GM19025 (cell line): ENCODE results near the gene DCST2.

ENCODE experiments used
- ATAC-seq: cut with Tn5 transposase; IDR thresholded peaks from one replicate; pipeline ENCODE4 v1.9.1; 2021; ENCODE audit warnings: mild to moderate bottlenecking, low read depth, moderate library complexity; ENCODE audit not compliant: unreplicated experiment

Gene DCST2

DNA sequence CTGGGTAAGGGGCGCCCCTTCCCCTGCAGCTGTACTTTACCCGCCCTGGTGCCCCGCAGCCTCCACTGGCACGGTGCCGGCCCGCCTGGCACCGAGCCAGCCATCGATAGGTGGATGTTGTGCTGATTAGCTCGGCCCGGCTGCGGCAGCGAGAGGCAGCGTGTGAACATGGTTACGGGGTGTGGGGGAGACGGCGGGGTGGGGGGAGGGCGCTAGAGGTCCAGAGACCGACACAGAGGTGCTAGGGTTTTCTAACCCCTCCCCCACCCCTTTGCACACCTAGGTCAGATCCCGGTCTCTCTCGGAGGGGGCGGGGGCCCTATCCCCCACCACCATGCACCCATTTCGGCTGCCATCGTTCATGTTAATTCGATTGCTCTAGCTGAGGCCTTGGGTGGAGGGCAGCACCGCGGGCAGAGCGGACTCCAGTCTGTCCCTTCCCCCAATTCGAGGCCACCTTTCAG lies 36.6 kb upstream of the DCST2 start:
- ATAC-seq, result no peak

DNA sequence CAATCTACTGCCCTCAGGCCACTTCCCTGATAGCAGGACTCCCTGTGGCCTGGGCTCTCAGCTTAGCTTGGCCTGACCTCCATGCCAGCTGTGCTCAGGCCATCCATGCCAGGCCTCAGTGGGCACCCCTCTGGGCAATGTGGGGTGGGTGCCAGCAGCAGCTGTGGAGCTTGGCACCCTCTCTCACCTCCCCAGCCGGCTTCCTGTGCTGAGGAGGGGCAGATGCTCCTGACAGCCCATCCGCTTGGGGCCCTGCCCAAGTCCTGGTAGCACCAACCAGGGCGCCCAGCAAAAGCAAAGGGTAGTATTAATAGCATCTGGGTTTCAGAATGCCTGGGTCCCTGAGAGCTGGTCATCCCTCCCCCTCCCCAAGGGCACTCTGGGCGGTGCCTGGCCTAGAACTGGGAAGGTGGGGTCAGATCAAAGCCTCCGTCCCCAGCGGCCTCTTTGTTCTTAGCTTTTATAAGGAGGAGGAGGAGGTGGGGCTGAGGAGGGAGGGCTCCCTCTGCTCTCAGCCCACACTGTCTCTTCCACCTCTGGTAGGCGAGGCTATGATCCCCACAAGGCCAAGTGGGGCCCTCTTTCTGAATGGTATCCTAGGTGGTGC lies 36.1 kb upstream of the DCST2 start:
- ATAC-seq, result no peak

GRCh38 chr1:155068599-155068998 lies 35.0 kb upstream of the DCST2 start:
- ATAC-seq, result no peak

DNA sequence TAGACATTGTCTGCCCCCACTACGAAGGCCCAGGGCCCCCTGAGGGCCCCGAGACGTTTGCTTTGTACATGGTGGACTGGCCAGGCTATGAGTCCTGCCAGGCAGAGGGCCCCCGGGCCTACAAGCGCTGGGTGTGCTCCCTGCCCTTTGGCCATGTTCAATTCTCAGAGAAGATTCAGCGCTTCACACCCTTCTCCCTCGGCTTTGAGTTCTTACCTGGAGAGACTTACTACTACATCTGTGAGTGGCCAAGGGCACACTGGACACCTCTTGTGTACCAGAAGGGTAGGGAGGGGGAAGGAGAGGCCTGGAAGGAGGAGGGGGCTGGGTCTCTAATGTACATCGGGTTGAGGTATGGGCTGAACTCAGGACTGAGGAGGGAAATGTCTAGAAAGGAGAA lies 33.2 kb upstream of the DCST2 start:
- ATAC-seq, result no peak

DNA sequence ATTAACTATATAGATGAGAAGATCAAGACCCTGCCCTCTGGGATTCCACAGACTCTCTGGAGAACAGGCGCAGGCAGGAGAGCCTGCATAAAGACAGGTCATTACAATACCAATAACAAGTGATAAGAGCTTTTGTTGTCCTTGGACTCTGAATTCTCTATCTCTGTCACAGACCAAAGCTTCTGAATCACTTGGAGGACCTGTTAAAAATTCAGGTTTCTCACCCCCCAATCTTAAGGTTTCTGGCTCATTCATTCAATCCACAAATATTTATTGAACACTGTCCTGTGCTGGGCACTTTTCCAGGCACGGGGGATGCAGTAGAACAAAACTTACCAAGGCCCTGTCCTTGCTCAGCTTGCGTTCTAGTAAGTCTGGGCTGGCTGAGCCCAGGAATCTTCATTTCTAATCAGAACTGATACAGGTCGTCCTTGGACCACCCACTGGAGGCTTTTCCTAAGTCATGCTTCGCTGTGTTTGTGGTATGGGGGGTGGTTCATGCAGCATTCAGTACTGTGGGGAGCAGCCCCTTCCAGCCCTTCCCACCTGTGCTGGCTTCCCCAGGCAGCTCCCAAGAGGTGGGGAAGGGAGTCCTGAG lies 31.4 kb upstream of the DCST2 start:
- ATAC-seq, result no peak

GRCh38 chr1:155064111-155064831 lies 30.7 kb upstream of the DCST2 start:
- no peak for ATAC-seq

- peak; percentile 68 for ATAC-seq
These were observed 30.0 kb upstream of the DCST2 start, which contains the start of gene EFNA4 for GRCh38 chr1:155063550-155064110. TSS of gene EFNA4 (plus strand) at chr1:155063740. CDS start at chr1:155063824, 84 bp downstream.

DNA sequence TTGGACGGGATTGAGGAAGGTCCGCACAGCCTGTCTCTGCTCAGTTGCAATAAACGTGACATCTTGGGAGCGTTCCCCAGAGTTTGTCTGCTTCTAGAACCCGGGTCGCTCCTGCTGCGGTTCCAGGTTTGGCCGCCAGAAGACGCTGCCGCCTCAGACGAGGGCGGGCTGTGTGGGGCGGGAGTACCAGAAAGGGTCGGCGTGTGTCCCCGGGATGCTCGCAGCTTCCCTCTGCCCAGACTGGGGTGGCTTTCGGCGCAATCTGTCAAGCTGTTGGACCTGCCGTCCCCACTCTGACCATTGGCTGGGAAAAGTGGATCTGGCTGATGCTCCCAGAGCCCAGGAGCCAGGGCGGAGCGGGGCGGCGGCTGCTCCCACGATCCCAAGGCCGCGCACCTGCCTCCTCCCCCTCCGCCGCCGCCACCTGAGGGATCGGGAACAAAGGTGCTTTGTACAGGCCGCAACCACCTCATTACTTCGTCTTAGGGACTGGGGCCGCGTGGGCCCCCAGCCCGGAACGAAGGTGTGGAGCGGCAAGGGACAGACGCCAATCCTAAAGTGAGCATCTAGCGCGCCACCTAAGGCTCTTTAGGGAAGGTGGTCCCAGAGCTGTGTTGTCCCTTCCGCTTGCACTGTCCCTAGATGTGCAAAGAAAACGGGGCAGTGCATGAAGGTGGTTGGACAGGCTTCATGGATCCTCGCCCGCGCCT lies 29.3 kb upstream of the DCST2 start:
- peak; percentile 5 for ATAC-seq

GRCh38 chr1:155062151-155062686 lies 28.6 kb upstream of the DCST2 start:
- ATAC-seq, result no peak

DNA sequence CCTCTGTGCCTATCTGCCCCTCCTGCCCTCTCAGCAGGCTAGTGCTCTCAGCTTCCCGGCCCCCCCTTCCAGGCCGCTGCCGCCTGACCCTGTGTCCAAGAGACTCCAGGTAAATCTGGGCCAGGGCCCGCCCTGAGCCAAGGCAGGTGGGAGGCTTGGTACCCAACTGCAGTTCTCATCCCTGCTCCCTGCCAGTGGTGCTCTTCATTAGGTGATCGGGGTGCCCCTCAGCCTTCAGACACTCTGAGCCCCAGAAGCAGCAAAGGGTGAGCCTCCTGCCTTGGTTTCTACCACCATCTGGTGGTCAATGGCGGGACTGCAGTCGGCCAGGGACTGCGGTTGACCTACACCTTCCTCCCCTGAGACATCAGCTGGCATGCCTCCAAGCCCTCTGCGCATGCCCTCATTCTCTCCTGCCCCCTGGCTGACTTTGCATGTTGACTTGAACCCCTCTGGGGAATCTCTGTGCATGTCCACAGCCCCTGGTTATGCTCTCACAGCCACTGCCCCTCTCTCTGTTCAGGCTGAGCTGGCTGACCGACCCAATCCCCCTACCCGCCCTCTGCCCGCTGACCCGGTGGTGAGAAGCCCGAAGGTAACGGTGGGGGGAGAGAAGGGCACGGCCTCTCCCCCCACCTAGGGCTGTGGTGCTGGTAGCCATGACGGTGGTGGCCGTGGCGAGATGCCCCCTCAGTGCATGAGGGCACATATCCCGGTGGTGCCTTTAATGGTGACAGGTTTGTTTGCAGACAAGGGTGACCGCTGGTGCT lies 28.0 kb upstream of the DCST2 start:
- no peak for ATAC-seq

- no peak for ATAC-seq
These were observed 27.2 kb upstream of the DCST2 start for GRCh38 chr1:155060736-155061135.

DNA sequence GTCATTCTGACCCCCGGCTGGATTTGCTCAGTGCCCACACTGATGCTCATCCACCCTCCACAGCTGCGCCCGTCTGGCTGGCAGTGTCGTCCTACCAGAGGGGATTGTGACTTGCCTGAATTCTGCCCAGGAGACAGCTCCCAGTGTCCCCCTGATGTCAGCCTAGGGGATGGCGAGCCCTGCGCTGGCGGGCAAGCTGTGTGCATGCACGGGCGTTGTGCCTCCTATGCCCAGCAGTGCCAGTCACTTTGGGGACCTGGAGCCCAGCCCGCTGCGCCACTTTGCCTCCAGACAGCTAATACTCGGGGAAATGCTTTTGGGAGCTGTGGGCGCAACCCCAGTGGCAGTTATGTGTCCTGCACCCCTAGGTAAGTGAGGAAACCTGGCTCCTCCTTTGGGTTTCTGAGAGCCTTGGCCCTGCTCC lies 24.2 kb upstream of the DCST2 start:
- no peak for ATAC-seq

GRCh38 chr1:155057104-155057503 lies 23.5 kb upstream of the DCST2 start:
- no peak for ATAC-seq

DNA sequence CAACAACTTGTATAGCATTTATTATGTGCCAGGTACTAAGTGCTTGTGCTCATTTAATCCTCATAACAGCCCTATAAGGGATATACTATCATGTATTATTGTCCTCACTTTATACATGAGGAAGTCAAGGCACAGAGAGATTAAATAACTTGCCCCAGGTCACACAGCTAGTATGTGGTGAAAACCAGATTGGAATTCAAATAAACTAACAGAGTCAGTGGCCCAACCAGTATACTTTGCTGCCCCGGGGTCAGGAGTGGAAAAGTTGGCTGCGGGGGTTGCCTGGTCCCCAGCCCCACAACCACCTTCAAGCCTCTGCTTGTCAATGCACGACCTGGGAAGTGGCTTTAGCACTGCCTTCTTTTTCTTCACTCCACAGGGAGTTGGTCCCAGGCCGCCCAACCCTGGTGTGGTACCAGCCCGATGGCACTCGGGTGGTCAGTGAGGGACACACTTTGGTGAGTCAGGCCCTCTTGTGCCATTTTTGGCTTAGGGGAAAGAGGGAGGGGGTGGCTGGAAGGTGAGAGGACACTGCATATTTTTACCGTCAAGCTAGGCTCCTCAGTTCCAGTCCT lies 20.0 kb upstream of the DCST2 start:
- ATAC-seq, result no peak

DNA sequence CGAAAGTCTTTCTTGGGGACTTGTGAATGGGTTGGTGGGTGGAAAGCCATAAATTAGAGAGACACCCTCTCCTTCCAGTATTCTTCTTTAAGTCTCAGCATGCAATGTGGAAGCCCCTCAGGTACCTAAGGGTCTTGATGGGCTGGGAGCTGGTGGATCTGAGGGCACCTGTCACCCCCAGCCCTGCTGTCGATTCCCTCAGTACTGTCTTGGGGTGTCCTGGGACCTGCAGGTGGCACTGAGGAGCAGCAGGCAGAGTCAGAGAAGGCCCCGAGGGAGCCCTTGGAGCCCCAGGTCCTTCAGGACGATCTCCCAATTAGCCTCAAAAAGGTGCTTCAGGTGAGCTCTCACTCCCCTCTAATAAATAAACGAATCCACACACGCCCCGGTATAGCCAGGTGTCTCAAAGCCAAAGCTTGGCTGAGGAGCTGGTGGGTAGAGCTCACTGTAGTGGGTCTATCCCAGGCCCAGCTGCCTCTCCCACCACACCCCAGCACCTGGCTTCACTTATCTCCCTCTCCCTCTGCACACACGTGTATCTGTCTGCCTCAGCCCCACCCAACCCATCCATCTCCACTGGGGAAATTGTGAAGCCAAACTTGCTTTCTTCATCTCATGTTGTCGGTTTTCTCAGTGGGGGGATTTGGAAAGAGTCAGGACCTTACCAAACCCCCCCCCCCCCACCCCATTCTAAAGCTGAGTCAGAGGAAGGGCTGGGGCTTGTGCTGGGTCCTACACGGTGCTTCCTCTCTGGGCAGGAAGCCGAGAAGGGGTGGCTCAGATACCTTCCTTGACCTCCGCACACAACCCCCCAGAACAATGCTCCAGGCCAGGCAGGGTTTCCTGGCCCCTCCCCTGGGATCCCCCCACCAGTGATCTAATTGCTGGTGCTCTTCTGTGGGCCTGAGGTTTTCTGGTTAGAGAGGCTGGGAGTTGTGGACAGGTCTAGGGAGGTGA lies 19.1 kb upstream of the DCST2 start:
- ATAC-seq, result no peak

GRCh38 chr1:155051777-155052398 lies 18.3 kb upstream of the DCST2 start:
- ATAC-seq, result no peak

GRCh38 chr1:155051342-155051776 lies 17.8 kb upstream of the DCST2 start:
- no peak for ATAC-seq
